AG09319 (cell line): ENCODE data around the gene GK.

Experiments
- DNase-seq: peaks from one replicate; pipeline ENCODE4 v3.0.0-alpha.2; 2010; ENCODE audit warnings: low read depth; ENCODE audit errors: extremely low read depth
- TF ChIP-seq, protein P1 (sequence below): IDR thresholded peaks from 2 replicates; pipeline ENCODE4 v1.5.1; 2011; ENCODE audit warnings: low read depth, mild to moderate bottlenecking, inconsistent platforms, low read length, moderate library complexity

The GK gene

GRCh38 chrX:30653415-30654131 is at the start of gene GK:
GK (plus strand) TSS chrX:30653423; CDS start chrX:30653538, 115 bp downstream.
- TF ChIP-seq, protein P1, sequence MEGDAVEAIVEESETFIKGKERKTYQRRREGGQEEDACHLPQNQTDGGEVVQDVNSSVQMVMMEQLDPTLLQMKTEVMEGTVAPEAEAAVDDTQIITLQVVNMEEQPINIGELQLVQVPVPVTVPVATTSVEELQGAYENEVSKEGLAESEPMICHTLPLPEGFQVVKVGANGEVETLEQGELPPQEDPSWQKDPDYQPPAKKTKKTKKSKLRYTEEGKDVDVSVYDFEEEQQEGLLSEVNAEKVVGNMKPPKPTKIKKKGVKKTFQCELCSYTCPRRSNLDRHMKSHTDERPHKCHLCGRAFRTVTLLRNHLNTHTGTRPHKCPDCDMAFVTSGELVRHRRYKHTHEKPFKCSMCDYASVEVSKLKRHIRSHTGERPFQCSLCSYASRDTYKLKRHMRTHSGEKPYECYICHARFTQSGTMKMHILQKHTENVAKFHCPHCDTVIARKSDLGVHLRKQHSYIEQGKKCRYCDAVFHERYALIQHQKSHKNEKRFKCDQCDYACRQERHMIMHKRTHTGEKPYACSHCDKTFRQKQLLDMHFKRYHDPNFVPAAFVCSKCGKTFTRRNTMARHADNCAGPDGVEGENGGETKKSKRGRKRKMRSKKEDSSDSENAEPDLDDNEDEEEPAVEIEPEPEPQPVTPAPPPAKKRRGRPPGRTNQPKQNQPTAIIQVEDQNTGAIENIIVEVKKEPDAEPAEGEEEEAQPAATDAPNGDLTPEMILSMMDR: no peak
- DNase-seq: no peak

DNA sequence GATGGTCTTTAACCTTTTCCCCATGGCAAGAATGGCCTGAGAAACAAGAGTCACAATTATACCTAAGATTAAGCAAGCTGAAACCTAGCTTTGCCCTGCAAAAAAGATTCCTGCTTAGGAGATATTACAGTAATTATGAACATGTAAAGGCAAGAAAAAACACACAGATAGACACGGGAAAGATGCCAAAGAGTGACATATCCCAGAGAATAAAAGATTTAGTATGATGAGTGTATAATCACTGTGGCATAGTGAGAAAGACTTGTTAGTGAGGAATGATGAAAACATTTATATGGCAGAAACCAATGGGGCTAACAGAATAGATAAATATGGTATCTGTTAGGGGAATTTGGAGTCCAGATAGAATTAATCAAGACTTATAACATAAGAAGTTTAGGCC is 46.1 kb upstream of the GK start:
- no peak for DNase-seq

GRCh38 chrX:30610026-30610425 is 43.2 kb upstream of the GK start:
- TF ChIP-seq, protein P1: no peak
- no peak for DNase-seq

More for the DNA sequence above, 46.1 kb upstream of the GK start:
- TF ChIP-seq, protein P1: no peak

DNA sequence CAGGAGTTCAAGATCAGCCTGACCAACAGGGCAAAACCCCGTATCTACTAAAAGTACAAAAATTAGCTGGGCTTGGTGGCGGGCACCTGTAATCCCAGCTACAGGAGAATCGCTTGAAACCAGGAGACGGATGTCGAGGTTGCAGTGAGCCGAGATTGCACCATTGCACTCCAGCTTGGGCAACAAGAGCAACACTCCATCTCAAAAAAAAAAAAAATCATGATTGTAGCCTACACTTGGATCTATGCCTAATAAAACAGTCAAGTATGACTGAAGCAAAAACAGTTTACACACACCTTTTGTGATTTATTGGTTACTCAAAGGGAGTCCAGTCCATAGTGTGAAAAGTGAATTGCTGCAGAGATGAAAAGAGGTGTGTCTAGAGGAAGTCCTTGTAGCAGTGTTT is 41.0 kb upstream of the GK start:
- TF ChIP-seq, protein P1: no peak
- no peak for DNase-seq

- TF ChIP-seq, protein P1: no peak
- DNase-seq: no peak
Measured at GRCh38 chrX:30613721-30614120, 39.5 kb upstream of the GK start.

- TF ChIP-seq, protein P1: no peak
- no peak for DNase-seq
Measured at GRCh38 chrX:30615229-30615628, 38.0 kb upstream of the GK start.

DNA sequence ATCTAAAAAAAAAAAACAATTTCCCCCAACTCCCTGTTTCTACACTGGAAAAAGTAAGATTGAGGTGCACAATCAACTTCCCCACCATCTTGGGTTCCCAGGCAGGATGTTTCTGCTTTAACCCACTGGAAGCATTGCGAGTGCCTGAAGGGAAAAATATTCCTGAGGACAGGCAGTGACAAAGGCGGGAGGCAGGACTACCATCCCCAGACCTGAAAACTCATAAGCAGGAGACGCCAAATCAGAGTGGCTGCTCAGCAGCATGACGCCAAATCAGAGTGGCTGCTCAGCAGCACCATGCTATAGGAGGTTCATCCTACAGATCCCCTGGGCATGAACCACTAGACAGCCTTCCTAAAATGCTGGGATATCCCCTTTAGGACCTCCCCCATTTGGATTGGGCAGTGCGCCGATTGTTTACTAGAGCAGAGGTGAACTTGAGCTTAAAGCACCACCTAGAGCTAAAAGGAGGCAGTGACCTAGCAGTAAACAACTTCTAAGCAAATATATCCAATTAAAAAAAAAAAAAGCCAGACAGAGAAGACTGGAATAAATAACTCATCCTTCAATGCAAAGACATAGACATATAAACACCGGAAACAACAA is 35.0 kb upstream of the GK start:
- no peak for DNase-seq
- TF ChIP-seq, protein P1: no peak
